Occipital lobe (tissue), 2 donors: ENCODE data around the gene UBE2L6. TPM values are rescaled to one million over a fixed set of nuclear protein-coding genes. Genes with fewer than 3 reads are reported as not detected.
"Not testable (repeated sequence)": the region's sequence is repeated elsewhere in the genome, so short reads cannot be mapped to it uniquely, and the experiment has no call there.

Source experiments
- DNase-seq: peaks from one replicate; lab custom pipeline; 2025; lab: John Stamatoyannopoulos, UW
- total RNA-seq: library from RNA; depleted of rRNA; stranded (reverse); fragments of >200 nt; gene quantifications from one replicate; pipeline ENCODE4 v1.2.3, GENCODE V29; 2014

UBE2L6 gene
- total RNA-seq, 1 donor from 2014 or later: 46.6 TPM

GRCh38 chr11:57566905-57567514, 462 bp downstream of the UBE2L6 start:
- DNase-seq: no peak

- no peak for DNase-seq
These were observed 1.2 kb downstream of the UBE2L6 start for GRCh38 chr11:57566005-57566904.

GRCh38 chr11:57562596-57562995, 4.9 kb downstream of the UBE2L6 start:
- no peak for DNase-seq

GRCh38 chr11:57560146-57560545, 7.3 kb downstream of the UBE2L6 start:
- no peak for DNase-seq

GRCh38 chr11:57556041-57556440, 11.4 kb downstream of the UBE2L6 start:
- DNase-seq: no peak

- DNase-seq: no peak
These were observed 12.1 kb downstream of the UBE2L6 start for GRCh38 chr11:57555393-57555792.

GRCh38 chr11:57552479-57552878, 15.0 kb downstream of the UBE2L6 start:
- no peak for DNase-seq

- DNase-seq: no peak
These were observed 15.5 kb downstream of the UBE2L6 start for GRCh38 chr11:57551941-57552340.

GRCh38 chr11:57549983-57550382, 17.5 kb downstream of the UBE2L6 start:
- no peak for DNase-seq

- no peak for DNase-seq
These were observed 19.6 kb downstream of the UBE2L6 start for GRCh38 chr11:57547854-57548377.

GRCh38 chr11:57546869-57547475, 20.5 kb downstream of the UBE2L6 start:
- no peak for DNase-seq

- DNase-seq: no peak
These were observed 21.0 kb downstream of the UBE2L6 start for GRCh38 chr11:57546451-57546850.

GRCh38 chr11:57545883-57546282, 21.6 kb downstream of the UBE2L6 start:
- no peak for DNase-seq

GRCh38 chr11:57544566-57544965, 22.9 kb downstream of the UBE2L6 start:
- no peak for DNase-seq

GRCh38 chr11:57543593-57543992, 23.9 kb downstream of the UBE2L6 start:
- no peak for DNase-seq

- no peak for DNase-seq
These were observed 24.9 kb downstream of the UBE2L6 start for GRCh38 chr11:57542582-57542981.

GRCh38 chr11:57541169-57541568, 26.3 kb downstream of the UBE2L6 start:
- DNase-seq: no peak

- DNase-seq: no peak
These were observed 28.1 kb downstream of the UBE2L6 start for GRCh38 chr11:57539342-57539741.

- DNase-seq: no peak
These were observed 30.4 kb downstream of the UBE2L6 start, which contains the start of gene SMTNL1 for GRCh38 chr11:57536947-57537619. Gene SMTNL1 (plus strand): TSS chr11:57537595. CDS start chr11:57542643, 5,048 bp downstream.

GRCh38 chr11:57534449-57534848, 33.0 kb downstream of the UBE2L6 start:
- DNase-seq: not testable (repeated sequence)
